Hematopoietic multipotent progenitor cell (in vitro differentiated cells): ENCODE data around the gene VPS13C. TPM values are rescaled to one million over a fixed set of nuclear protein-coding genes. Genes with fewer than 3 reads are reported as not detected.
"Not testable (repeated sequence)": the region's sequence is repeated elsewhere in the genome, so short reads cannot be mapped to it uniquely, and the experiment has no call there.

Experiments used
- DNase-seq, 3 donors: peaks; one replicate each; pipeline ENCODE4 v3.0.0-alpha.2; 2011 to 2015; ENCODE audit warnings: low read depth in 2 of 3, low spot score in 2 of 3
- total RNA-seq: library from RNA; depleted of rRNA; stranded (reverse); fragments of >200 nt; gene quantifications from one replicate; pipeline ENCODE4 v1.2.3, GENCODE V29; 2012

The VPS13C gene
- total RNA-seq, 1 donor: 54.9 TPM

DNA sequence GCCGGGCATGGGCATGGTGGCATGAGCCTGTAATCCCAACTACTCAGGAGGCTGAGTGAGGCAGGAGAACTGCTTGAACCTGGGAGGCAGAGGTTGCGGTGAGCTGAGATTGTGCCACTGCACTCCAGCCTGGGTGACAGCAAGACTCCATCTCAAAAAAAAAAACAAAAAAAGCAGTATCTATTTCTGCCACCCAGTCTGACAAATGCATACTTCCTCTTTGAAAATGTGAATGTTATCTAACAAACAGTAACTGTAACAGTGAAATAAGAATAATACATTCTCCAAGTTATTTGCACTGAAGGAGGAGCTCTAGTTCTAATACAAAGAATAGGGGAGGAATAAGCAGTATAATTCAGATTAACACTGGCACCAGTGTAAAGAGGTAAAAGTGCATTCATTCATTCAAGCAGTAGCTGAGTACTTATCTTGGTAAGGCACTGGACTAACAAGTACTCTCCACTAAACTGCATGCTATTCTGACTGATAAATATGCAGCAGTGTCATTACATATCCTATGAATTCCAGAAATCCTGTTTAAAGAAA is 12.9 kb downstream of the VPS13C start:
- peak in 2 of 3 donors; percentile 35 to 71 for DNase-seq

DNA sequence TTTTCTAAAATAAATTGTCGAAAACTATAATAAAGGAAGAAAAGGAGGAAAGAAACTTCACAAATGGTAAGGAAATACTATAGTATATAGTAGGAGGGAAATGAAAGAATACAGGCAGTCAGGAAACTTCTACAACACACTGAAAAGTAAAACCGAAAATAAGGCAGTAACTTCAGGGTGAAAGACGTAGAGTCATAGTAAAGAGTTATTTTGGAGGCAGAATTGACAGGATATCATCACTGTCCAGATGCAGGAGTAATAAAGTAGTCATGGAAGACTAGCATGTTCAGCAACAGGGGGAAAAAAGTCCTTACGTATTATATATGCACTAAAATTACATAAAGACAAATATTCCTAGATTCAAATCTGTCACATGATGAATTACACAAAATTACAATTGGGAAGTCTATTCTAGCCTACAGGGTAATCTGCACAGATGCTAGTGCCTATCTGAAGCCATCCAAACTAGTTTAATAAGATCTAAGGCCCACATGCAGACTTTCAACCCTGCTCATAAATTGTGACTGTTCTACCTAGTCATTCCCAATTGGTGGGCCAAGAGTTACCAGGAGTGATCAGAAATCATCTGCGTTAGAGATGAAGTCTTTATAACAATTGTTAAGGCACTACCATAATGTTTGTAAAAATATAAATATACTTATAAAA is 14.0 kb downstream of the VPS13C start:
- DNase-seq: peak in 1 of 3 donors; percentile 33

DNA sequence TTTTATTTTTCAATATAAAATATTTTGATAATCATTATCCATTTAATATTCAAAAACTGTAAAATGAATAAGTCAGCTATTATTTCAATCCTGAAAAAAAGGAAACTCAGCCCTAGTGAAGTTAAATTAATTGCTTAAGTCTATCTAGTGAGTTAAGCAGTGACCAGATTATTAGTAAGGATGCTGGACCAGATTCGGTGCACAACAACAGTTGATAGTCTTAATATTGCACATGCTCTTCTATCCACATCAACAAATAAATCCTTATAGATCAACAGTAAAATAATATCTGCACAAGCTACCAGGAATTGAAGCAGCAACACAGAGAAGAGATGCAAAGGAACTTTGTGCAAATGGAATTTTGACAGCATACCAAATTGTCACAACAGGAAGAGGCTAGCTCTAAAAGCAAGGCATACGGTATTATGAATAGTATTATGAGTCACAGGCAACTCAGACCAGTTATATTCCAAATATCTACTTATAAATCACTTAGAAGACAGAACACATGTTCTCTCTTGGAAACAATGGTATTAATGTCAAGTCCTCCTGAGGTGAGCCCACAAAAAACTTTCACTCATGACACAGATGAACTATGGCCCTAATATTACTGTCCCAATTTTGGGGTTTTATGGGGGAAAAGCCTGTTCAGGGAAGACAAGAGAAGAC is 24.9 kb downstream of the VPS13C start:
- DNase-seq: no peak

DNA sequence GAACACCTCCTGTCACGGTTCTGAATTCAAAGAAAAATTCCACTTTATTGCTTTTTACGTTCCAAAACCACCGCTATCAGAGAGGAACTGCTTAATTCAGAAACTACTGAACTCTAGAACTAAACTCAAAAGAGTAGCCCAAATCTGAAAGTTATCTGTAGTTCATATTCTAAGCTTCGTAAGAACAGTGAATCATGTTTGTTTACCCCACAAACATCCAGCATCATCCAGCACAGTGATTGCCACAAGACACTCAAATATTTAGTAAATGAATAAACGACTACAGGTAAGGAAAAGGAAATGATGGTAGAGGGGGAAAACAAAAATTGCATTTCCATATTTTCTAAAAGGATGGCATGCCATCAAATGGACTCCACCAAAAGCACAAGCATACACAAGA is 32.3 kb downstream of the VPS13C start:
- no peak for DNase-seq

DNA sequence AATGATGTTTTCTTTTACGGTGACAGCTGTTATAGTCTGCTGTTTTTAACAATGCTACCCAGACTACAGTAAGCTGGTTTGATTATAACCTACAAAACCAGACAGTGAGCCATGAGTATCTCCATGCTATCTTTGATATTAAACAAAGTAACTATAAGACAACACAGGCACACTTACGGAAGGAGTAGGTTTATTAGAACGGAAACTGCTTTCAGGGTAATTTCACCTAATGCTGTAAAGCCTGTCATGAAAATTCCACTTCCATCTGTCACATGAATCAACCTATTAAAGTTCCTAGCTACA is 33.0 kb downstream of the VPS13C start:
- no peak for DNase-seq

DNA sequence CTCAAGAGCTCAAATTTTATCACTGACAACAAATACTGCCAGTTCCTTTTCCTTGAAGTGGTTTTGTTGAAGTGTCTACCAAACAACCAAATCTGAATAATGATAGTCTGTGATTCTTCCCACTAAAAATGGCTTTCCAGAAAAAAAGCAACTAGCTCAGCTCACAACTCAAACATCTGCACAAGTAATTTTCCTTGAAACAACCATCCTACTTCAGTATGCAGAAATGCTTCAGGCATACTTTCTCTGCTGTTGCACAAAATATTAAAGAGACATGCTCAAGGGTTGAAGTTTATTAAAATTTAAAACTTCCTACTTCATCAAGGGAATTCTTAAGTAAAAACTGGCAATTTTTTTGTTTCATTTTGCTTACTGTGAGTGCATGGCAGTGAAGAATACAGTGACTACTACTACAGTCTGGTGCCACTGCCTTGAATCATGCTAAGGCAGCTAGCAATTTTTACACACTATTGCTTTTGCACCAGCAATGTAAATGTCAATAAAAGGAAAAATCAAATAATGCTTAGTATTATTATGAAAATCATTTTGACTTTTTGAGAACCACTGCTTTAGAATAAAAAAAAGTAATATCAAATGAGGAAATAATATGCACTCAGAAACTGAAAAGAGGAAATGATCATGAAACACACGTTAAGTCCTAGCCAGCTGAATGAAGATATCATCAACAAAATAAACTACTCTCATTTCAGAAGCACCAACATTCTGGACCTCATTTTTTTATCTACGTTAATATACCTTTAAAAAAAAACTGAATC is 33.6 kb downstream of the VPS13C start:
- peak in 1 of 3 donors; percentile 22 for DNase-seq

DNA sequence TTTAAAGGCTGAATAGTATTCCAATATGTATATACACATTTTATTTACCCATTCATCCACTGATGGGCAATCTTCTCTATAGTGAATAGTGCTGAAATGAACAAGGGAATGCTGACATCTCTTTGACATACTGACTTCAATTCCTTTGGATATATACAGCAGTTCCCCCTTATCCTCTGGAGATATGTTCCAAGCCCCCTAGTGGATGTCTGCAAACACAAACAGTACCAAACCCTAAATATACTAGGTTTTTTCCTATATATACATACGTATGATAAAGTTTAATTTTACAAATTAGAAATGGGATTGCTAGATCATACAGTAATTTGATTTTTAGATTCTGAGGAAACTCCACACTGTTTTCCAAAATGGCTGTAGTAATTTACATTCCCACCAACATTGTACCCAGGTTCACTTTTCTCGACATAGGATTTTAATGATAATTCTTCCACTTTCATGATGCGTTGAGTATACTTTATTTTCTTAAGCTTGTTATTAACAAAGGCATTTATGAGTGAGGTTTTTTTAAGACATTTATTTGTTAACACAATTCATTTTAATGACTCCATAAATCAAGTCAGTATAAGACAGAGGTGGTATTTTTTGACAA is 38.2 kb downstream of the VPS13C start:
- peak in 1 of 3 donors; percentile 0 for DNase-seq

DNA sequence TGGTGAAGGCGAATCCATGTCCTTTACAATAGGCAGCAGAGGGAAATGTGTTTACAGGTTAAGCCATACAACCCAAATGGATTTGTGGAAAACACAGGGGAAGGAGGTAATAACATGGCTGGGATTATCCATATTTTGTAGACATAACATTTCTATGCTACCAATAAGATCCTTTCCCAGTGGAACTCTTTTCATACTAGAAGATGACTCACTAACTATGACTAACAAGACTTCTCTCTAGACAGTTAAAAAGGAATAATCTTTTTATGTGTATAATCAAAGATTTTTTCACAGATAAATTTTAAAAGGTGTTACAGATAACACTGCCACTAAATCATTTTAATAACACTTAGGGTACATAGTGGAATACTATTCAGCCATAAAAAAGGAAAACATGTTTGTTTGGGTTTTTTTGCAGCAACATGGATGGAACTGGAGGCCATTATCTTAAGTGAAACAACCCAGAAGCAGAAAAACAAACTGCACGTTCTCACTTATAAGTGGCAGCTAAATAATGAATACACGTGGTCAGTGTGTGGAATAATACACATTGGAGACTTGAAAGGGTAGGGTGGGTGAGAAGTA is 39.6 kb downstream of the VPS13C start:
- DNase-seq: no peak

DNA sequence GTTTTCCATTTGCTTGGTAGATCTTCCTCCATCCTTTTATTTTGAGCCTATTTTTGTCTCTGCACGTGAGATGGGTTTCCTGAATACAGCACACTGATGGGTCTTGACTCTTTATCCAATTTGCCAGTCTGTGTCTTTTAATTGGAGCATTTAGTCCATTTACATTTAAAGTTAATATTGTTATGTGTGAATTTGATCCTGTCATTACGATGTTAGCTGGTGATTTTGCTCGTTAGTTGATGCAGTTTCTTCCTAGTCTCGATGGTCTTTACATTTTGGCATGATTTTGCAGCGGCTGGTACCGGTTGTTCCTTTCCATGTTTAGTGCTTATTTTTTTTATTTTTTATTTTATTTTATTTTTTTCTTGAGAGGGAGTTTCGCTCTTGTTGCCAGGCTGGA is 54.9 kb downstream of the VPS13C start:
- DNase-seq: not testable (repeated sequence)

DNA sequence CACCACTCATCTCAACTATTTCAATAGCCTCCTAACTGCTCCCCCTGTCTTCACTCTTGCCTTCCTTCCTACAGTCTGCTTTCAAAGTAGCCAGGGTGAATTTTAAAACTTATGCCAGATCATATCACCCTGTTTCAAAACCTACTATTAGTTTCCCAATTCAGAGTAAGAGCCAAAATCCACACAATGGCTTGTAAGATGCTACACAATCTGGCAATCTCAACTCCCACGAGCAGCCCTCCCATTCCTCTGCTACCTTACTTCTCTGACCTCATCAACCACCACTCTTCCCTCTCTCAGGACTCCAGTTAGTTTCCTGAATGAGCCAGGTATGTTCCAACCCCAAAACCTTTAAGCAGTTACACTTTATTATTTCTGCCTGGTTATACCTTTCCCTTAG is 62.5 kb downstream of the VPS13C start:
- DNase-seq: no peak

DNA sequence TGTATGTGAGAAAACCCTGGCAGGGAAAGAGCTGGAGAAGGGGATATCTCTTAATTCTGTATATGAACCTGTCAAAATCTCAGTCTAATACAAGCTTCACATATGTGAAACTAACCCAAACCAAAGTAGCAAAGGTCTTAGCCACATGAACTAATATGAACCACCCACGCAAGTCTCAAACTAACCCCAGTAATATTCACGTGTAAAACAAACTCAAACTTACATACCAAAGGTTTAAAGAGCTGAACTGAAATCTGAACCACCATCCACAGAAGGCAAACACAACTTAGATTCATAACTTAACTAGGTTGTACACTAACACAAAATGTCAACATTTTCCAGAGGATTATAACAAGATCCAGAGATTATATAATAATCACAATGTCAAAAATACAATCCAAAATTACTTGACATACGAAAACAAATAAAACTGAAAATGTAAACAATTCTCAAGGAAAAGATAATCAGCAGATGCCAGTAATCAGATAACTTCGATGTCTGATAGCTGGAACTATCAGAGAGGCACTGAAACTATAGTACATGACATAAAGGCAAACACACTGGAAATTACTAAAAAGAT is 64.1 kb downstream of the VPS13C start:
- DNase-seq: no peak

DNA sequence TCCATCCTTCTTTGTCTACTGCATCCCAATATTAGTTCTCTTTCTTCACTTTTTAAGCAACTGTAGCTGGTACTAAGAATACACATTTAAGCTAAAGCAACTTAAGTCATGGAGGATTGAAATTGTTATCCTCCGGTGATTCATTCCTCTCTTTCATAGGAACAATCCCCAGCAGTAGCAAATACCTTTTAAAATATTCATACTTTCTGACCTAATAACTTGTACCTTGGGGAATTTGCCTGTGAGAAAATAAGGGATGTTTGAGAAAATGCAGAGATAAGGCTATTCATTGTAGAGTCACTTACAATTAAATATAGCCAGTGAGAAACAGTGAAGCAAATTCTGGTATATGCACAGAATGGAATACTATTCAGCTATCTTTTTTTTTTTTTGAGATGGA is 66.0 kb downstream of the VPS13C start:
- no peak for DNase-seq

DNA sequence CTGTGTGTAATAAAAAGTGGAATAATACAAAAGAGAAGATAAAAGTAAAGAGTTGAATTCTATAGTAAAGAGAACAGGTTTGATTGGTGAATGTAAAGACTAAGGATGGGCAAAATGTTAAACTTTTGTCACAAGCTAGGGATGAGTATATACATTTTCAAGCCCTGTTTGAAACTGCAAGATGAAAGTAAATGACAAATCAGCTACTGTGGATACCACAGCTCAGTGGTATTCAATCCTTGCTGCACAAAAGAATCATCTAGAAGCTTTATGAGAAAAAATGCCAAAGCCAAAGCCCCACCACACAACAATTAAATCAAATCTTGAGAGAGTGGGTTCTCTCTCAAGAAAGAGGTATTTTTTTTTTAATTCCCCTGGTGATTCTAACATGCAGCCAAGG is 67.7 kb downstream of the VPS13C start:
- DNase-seq: no peak

DNA sequence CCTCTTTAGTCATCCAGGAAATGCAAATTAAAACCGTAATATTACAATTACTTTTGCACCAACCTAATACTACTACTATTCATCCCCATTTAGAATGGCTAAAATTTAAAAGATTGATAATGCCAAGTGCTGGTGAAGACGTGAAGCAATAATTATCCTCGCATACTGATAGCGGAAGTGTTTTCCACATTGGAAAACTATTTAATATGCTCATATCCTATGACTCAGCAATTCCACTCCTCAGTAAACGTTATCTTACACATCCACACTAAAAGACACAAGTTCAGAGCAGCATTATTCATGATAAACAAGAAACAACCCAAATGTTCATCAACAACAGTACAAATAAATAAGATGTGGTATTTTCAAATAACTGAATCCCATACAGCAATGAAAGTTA is 70.6 kb downstream of the VPS13C start:
- DNase-seq: no peak

DNA sequence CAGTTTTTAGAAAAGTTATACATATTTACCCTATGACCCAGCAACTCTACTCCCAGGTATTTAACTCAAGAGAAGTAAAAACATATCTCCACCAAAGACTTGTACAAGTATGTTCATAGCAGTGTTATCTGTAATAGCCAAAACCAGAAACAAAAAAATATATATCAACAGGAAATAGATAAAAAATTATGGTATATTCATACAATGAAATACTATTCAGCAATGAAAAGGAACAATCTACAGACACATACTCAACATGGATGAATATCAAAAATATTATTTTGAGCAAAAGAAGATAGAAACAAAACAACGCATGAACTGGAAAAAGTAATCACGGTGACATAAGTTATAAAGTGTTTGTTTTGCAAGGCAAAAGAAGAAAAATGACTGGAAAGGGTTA is 72.4 kb downstream of the VPS13C start:
- no peak for DNase-seq

DNA sequence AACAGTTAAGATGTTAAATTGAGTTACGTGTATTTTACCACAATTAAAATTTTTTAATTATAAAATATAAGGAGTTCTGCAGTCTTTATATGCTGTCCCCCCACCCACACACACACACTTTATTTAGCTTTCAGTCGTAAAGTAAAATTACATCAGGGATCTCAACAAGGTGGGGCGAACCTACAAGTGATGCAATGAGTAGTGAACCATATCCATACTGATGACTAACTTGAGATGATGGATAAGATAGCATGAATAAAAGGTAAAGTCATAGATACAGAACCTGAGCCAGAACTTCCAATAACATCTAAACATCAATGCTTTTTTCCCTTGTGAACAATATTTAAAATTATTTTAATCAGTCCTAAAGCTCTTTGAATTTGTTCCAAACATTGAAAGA is 77.2 kb downstream of the VPS13C start:
- DNase-seq: no peak

DNA sequence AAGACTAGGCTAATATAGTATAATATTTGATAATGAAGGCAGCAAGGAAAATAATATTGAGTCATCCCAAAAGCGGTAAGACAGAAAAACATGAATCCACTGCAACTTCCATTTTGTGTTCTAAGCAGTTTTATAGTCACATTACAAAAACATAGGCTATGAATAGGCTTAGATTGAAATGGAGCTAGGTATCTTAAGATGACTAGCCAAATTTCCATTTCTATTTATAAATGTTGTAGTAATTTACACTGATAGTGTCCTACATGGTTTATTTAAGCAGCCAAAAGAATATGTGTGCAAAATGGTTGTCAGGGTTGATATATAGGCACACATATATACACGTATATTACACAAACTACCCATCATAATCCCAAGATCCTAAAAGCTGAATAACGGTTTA is 82.0 kb downstream of the VPS13C start:
- no peak for DNase-seq

DNA sequence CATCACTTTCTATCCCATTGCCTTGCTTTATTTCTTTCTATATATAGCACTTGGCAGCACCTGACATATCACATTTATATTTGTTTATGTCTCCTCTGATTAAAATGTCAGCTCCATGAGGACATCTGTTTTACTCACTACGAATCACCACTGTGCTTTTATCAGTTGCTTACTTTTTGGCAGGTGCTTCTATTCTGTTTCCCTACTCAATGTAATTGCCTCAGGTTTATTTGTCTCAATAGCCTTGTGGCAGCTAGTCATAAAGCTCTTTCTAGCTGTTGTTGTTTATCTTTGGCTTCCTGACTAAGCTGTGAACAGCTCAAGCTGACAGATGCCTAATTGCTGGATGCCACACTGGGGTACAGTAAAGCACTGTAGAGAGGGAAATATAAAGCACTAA is 85.5 kb downstream of the VPS13C start:
- no peak for DNase-seq

DNA sequence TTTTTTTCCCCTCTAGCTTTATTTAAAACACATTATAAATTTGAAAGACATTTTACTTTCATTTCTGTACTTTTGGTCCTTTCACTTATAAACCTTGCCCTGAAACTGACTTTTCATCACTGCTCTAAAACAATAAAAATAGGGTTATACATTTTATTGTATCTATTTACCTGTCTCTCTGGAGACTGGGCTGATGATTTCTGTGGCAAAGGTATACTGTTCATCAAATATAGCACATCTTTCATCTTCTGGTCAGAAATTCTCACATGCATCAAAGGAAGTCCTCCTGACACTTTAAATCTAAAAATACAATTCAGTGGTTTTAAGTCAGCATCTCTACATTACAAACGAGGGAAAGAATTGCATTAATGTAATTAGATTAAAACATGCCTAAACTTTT is 86.1 kb downstream of the VPS13C start:
- DNase-seq: no peak

DNA sequence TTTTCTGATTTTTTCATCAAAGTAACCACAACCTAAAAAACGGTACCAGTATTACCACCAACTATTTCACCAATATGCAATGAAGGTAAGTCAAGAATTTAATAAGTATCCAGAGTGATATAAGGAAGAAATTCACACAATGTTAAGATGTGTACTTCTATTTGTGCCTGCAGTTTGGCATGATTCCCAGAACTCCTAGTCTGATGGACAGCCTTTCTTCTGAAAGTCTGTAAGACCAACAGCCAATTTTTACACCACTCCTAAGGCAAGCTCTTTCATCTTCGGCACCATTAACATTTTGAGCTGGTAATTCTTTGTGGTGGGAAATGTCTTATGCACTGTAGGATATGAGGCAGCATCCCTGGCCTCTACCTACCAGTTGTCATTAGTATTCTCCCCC is 108.3 kb downstream of the VPS13C start:
- DNase-seq: no peak

DNA sequence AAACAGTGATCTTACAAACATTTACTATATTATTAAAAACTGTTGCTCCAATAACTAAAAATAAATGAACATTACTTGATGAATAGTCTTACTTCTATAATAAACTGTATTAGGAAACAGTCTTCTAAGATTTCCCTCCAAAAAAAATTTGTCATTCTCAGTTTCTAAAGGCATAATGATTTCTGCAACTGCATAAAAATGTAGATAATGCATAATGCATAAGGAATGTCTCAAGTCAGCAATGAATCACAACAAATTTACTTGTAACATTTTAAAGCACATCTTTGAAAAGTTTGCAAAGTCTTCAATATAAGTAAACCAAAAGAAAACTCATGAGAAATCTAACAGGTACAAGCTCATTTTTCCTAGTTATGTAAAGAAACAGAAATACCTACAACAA is 113.5 kb downstream of the VPS13C start:
- DNase-seq: no peak
